Measurements from ENCODE around the gene RBBP5.
A peak's percentile ranks its signal among the peaks of the same experiment; 100 is the strongest.

The RBBP5 gene

GRCh38 chr1:205056956-205057568 is 64.7 kb downstream of the RBBP5 start:
- DNase-seq (ENCODE audit: low spot score): no peak

GRCh38 chr1:205056188-205056611 is 65.6 kb downstream of the RBBP5 start:
- no peak for DNase-seq (ENCODE audit: low spot score)

GRCh38 chr1:205054013-205054412 is 67.8 kb downstream of the RBBP5 start:
- no peak for DNase-seq (ENCODE audit: low spot score)

GRCh38 chr1:205053296-205053695 is 68.5 kb downstream of the RBBP5 start:
- no peak for DNase-seq (ENCODE audit: low spot score)

GRCh38 chr1:205052690-205053089 is 69.1 kb downstream of the RBBP5 start:
- DNase-seq (ENCODE audit: low spot score): no peak

- DNase-seq (ENCODE audit: low spot score): peak; percentile 74
These were observed 72.3 kb downstream of the RBBP5 start for GRCh38 chr1:205049479-205049878.

GRCh38 chr1:205048382-205048781 is 73.4 kb downstream of the RBBP5 start:
- DNase-seq (ENCODE audit: low spot score): peak; percentile 96

- DNase-seq (ENCODE audit: low spot score): peak; percentile 87
These were observed 74.0 kb downstream of the RBBP5 start for GRCh38 chr1:205047764-205048231.

- DNase-seq (ENCODE audit: low spot score): peak; percentile 83
These were observed 74.9 kb downstream of the RBBP5 start for GRCh38 chr1:205046870-205047269.

- DNase-seq (ENCODE audit: low spot score): no peak
These were observed 76.6 kb downstream of the RBBP5 start for GRCh38 chr1:205045146-205045545.

- no peak for DNase-seq (ENCODE audit: low spot score)
These were observed 77.0 kb downstream of the RBBP5 start for GRCh38 chr1:205044741-205045140.

GRCh38 chr1:205043866-205044265 is 77.9 kb downstream of the RBBP5 start:
- DNase-seq (ENCODE audit: low spot score): no peak

GRCh38 chr1:205042911-205043806 is 78.6 kb downstream of the RBBP5 start, which contains the start of gene CNTN2:
TSS of gene CNTN2 (plus strand) at chr1:205043212. CDS start at chr1:205053186, 9,974 bp downstream.
- DNase-seq (ENCODE audit: low spot score): peak; percentile 87

- peak; percentile 81 for DNase-seq (ENCODE audit: low spot score)
These were observed 79.5 kb downstream of the RBBP5 start for GRCh38 chr1:205041998-205042910.

- no peak for DNase-seq (ENCODE audit: low spot score)
These were observed 80.6 kb downstream of the RBBP5 start for GRCh38 chr1:205041001-205041715.

GRCh38 chr1:205038132-205038786 is 83.5 kb downstream of the RBBP5 start:
- DNase-seq (ENCODE audit: low spot score): no peak

GRCh38 chr1:205037539-205037938 is 84.2 kb downstream of the RBBP5 start:
- no peak for DNase-seq (ENCODE audit: low spot score)
